GM18873 (cell line): Measurements from ENCODE around the gene LARGE1.
"Not testable (repeated sequence)": the region's sequence is repeated elsewhere in the genome, so short reads cannot be mapped to it uniquely, and the experiment has no call there.

ENCODE experiments used
- ATAC-seq: cut with Tn5 transposase; IDR thresholded peaks from one replicate; pipeline ENCODE4 v1.9.1; 2021; ENCODE audit warnings: mild to moderate bottlenecking, moderate library complexity, moderate number of reproducible peaks; ENCODE audit not compliant: unreplicated experiment, low FRiP score

Gene LARGE1

DNA sequence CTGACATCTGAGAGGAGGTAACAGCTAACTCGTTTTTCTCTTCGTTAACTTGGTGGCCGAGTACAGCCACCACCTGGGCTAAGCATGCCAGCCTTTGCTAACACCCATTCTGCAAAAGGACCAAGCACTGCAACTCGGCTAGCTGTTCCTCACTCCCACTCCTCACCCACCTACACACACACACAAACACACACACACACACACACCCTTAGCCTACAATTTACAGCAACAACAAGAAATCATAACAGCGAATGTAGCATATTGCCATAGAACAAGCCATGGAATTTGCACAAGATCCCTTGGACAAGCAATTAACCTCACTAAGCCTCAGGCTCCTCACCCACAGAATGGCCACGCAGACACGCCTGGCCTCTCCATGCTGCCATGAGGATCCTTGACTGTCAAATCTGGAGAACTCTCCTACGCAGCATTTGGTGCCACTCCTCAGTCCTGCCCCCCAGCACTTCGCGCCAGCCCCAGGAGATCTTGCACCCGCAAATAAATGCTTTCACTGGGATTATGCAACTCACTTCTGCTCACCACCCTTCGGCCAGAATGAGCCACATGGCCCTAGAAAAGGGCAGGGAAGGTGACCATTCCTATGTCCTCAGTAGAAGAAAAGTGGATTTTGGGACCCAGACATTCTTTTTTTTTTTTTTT lies 58.9 kb downstream of the LARGE1 start:
- no peak for ATAC-seq

DNA sequence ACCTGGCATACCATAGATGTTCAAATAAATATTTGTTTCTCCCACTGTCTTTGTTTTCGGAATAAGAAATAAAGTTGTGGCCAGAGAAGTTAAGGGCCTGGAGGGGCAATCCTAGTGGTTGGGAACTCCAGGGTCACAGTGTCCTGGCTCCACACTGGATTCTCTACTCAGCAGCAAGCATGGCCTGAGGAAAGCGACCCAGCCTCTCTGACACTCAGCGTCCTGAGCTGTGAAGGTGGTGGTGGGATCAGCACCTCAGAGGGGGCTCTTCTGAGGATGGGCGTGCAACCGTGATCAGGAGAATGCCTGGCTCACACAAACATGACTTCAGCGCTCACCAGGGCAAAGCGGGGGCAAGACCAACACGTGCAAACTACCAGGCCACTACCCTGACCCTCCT lies 59.9 kb downstream of the LARGE1 start:
- no peak for ATAC-seq

DNA sequence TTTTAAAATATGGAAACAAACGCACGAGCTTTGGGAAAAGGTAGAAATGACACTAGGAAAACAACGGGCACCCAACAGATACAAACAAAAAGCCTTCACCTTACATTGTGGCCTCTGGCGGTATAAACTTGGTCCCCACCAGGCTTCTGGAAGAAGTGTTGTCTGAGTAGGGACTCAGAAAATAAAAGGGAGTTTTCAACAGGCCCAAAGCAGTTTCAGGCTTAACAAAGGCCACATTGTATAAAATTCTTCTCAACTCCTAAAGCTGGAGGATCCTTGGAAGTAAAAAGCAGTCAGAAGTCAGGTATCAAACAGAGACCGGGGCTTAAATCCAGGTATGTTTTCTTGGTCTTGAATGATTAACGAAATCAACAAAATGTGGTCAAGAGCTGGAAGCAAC lies 61.0 kb downstream of the LARGE1 start:
- no peak for ATAC-seq

DNA sequence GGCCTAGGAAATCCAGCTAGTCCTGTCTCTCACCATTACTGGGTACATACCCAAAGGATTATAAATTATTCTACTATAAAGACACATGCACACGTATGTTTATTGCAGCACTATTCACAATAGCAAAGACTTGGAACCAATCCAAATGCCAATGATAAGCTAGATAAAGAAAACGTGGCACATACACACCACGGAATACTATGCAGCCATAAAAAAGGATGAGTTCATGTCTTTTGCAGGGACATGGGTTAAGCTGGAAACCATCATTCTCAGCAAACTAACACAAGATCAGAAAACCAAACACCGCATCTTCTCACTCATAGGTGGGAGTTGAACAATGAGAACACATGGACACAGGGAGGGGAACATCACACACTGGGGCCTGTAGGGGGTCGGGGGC lies 61.6 kb downstream of the LARGE1 start:
- ATAC-seq = not testable (repeated sequence)

DNA sequence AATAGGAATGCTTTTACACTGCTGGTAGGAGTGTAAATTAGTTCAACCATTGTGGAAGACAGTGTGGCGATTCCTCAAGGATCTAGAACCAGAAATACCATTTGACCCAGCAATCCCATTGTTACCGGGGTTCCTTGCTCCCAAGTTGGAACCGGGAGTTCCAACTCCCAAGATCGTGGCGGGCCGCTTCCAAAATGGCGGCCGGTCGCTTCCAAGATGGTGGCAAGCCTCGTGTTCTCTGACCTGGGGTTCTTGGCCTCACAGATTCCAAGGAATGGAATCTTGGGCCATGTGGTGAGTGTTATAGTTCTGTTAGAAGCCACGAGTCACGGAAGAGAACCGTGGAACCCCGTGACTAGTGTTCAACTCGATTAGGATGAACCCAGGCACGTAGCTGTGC lies 62.5 kb downstream of the LARGE1 start:
- ATAC-seq = not testable (repeated sequence)

DNA sequence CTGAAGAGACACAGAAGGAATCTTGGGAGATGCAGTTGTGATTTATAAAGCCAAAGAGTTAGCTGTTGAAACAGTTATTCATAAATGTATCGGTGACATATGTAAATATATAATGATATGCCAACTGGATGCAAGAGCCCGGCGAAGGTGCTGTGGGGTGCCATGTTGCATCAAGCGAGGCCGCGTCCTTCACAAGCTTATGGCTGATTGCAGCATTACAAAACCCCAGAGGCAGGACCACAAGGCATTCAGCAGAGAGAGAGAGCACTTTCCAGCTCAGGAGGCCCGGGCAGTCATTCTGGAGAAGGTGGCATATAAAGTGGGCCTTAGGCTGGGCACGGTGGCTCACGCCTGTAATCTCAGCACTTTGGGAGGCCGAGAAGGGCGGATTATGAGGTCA lies 65.6 kb downstream of the LARGE1 start:
- no peak for ATAC-seq

DNA sequence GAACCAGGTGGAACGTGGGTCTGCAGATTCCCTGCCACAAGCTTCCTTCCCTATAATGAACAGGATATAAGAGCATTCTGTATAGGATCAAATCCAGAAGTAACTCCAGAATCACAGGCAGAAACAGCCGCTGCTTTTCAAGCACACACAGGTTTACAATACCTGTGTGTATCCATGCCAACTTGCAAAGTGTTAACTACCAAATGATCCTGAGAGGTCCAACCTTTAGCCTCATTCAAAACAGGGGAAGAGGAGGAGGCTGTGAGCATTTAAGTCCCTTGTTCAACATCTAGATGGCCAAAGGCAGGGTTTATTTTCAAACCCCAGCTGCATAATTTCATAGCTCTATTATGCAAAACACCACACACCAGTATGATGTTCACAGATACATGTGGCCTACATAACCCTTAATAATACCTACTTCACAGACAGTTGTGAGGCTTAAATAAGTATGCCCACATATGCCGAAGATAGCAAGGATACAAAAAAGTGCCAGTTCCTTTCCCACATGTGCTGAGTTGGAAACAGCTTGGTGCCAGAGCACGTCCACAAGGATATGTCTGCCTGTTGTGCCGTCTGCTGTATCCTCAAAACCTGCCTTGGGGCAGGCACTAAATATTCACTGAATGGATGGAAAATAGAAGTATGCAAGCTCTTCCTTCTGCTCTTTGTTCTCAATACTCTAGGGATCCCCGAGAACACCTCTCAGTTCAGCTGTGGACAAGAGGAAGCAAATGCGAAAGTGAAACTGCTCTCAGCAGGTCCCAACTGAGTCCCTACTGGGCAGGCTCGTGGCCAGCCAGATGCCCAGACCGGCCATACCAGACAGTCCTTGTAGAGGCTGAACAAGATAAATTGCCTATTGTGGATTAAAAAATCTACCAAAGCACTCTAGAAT lies 66.8 kb downstream of the LARGE1 start:
- no peak for ATAC-seq

DNA sequence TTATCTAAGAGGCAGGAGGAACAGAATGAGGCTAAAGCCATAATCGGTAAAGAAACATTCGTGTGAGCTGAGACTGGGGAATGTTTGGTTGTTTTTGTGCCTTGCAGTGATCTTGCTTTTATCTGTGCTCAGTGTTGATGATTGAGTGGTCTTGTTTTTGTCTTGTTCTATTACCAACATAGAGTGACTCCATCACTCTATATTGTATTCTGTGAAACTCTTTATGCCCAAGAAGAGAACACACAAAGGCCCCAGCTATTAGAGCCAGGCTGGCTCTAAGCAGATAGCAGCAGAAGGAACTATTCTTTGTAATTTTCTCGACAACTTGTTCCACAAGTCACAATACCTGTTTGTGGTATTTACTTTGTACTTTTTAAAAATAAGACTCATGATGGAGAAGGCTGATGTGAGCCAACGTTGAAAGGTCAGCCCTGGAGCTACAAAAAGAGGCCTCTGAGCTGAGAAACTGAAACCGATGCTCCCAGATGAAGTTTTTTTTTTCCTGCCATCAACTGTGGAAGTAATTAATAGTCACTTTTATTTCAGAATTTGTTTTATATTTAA lies 68.4 kb downstream of the LARGE1 start:
- no peak for ATAC-seq

DNA sequence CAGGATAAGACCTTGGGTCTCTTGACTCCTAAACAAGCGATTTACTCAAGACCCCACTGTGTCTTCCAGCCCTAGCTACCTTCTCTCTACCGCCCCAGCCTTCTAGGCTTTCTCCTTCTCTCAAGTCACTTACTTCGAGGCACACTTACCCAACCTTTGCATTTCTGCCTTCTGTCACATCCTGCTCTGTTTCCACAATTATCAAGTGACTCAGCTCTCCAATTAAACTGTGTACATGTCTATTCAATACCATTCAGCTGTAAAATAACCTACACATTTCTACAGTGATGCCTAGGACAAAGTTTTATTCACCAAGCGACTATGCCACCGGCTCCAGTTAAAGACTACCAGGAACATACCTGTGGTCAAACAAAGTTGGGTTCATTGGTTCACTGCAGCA lies 69.0 kb downstream of the LARGE1 start:
- no peak for ATAC-seq

DNA sequence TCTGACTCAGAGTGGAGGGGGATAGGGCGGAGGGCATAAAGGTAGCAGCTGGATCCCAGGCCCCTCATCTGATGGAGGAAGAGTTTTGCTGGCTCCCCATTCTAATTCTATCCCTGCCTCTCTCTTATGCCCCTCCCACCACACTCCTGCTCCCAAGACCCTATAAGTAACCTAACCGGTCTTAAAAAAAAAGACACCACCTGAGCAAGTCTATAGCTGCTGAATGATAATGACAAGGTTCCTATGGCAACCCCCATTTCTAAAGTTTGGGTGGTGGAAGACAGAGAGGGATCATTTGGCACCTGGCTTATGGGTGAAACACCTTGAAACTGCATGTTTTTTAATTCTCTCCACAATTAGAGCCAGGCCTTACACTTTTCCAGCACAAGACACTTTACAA lies 69.6 kb downstream of the LARGE1 start:
- ATAC-seq = no peak

DNA sequence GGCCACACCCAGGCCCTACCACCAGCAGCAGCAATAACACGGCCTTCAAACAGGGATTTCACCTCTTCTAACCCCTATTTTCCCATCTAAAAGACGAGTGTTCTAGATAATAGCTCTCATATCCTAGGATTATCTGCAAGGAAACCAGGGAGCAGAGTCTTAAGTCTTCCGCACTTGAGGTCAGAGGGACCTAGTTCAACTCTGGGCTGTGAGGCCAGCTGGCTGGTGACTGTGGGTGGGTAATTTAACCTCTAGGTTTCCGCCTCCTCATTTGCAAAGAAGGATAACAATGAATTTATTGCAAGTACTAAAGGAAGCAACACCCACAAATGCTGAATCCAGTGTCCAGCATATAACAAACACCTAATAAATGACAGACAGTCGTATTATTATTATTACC lies 70.1 kb downstream of the LARGE1 start:
- no peak for ATAC-seq

DNA sequence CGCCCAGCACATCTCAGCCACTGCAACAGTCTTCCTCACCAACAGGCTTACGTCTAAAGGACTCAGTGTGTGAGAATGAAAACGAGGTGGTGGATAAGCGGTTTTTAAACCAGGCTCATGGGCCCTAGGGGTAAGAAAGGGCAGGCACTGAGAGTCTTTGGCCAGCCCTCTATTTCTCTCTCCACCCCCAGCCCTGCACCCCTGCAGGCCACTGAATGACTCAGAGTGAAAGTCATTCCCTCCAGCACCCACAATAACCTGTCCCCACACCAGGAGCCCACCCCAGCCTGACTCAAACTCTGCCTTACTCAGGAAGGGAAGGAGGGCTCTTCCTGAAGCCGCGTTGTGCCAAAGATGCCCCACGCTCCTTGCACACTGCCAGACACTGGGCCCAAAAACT lies 72.0 kb downstream of the LARGE1 start:
- no peak for ATAC-seq

DNA sequence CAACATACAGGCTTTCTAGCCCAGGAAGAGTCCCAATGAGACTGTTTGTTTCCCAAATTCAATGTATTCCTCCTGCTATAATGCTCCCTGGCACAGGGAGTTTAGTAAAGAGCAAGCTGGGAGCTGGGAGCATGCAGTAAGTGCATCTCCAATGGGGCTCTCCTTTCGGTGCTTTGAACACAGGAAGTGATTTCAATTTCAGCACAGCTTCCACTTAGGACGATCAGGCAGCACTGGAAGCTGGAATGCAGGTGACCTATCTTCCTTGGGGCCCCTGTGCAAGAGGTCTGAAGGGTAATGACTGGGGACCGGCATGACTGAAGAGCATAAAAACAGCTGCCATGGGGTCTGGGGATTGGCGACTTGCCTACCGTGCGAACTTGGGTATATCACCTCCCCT lies 76.0 kb downstream of the LARGE1 start:
- no peak for ATAC-seq

DNA sequence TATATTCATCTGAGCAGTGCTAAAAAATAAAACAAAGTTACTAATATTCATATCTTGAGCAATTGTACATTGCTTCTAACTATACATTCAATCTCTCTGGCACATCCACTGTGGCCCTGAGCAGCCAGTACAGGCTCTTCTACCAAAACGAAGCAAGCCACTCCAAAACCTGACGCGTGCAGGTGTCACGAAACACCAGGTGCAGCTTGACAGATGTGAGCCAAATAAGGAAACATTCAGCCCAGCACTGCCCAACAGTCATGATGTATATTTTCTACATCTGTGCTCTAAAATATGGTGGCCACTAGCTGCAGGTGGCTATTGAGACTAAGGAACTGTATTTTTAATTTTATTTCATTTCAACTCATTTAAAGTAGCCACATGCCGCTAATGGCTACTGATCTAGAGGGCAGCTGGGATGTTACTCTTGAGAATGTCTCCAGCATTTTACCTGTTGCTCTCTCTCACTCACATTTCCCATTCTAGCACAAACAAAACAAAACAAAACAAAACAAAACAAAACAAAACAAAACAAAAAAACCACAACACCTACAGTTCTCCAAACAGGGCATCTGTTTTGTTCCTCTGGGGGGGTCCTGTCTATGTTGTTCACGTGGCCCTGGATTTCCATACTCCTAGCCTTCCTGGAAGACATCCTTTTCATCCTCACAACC lies 77.7 kb downstream of the LARGE1 start:
- no peak for ATAC-seq

DNA sequence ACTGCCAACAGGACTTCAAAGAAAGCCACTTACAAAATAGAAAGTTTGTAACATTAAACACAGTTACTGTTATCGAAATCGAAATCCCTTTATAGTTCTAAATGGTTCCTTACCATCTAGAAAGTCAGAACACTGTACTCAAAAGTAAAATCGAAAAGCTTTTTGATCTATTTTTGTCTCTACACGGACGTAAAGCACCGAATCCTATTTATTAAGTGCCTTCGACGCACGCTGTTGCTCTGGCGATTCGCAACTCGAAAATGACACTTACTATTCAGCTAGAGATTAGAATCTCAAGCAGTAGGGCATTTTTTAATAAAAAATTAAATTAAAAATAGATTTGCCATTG lies 78.3 kb downstream of the LARGE1 start:
- ATAC-seq = no peak

DNA sequence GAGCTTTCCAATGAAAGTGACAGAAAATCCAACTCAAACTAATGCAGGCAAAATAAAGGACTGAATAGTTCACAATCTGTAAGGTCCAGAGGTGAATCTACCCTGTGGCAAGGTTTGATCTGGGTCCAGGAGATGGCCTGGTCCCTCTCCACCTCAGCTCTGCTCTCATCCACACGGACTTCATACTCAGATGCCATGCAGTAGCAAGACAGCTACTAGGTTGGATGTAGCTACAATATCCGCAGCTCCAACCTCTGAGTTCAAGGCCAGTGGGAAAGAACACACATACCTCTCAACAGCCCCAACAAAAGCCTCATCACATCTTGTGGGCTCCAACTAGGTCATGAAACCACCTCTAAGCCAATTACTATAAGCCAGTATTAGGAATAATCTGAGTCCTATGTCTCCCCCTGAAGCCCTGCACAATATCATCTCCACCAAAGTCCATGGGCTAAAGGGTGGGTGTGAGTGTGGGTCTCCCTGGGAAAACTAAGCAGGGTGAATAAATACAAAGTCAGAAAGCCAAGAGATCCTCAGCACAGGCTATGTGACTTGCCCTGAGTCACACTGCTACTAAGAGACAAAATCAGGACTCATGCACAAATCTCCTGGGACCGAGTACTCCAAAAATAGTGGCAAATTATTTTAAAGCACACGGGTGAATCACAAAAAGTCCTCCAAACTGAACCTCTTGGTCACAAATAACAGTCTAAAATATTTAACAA lies 78.8 kb downstream of the LARGE1 start:
- no peak for ATAC-seq

DNA sequence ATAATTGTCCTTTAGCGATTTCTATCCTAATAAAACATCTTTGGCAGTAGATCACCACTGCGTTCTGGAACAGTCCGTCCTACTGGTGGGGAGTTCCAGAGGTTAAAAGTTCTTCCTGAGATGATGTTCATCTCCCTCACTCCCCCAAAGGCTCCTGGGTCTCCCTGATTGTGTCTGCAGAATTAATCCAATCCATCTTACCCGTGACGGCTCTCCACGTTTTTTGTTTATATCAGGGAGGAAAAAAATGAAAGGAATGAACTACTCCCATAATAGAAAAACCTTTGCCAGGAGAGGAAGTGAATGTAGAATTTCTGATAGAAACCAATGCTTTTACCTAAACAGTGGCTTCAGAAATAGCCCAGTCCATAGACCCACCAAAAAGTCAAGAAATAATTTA lies 81.6 kb downstream of the LARGE1 start:
- ATAC-seq = no peak

DNA sequence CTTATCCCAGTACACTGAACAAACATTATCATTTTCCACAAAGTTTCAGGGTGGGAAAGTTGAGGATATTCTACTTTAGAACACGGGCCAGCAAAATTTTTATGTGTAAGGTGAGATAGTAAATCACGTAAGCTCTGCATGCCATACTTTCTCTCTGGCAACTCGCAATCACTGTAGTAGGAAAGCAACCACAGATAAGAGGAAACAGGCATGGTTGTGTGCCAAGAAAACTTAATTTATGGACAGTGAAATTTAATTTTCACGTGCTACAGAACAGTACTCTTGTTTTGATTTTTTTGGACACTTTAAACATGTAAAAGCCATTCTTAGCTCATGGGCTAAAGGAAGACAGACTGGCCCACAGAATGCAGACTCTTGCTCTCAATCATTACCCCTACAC lies 82.5 kb downstream of the LARGE1 start:
- ATAC-seq = no peak

DNA sequence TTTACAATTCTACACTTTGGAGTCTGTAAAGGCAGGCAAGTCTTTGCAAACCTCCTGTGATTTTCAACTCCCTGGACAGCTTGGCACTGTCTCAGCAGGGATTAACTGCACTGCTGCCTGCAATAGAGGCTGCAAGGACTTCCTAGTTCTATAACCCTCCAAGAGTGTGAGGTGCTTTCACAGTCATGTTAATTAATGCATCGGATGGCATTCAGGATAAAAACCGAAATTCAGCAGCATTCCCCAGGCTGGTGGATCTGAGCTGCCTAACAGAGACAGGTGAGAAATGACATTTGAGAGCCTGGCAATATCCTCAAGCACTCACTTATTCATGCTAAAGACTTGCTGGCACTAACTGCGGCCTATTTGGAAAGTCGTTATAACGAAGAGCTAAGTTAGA lies 85.0 kb downstream of the LARGE1 start:
- no peak for ATAC-seq

DNA sequence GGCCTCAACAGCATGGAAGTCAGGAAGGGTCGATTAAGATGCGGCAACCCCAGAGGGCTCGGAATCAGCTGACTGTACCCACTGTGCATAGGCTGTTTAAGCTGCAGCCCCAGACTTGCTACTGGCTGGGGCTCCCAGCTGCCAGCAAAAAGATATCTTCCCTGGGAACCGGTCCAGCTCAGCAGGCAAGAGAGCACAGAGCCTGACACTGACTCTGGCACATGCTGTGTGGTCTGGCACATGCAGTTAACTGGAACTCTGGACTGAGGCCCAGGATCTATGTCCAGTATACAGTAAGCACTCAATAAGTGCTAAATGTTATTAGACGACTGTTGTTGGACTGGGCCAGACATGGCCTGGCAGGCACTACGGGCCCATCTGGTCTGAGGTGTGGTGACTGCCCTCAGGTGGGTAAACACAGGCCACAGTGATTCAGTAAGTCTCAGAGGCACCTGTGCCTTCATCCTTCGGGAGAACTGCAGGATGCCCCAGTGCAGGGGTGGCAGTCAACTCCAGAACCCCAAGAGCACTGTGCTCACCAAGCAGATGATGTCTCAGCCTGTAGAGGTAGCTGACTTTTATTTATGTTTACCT lies 87.6 kb downstream of the LARGE1 start:
- ATAC-seq = no peak
